ENCODE data around the gene PDE4C. TPM values are rescaled to one million over a fixed set of nuclear protein-coding genes. Genes with fewer than 3 reads are reported as not detected.
A peak's percentile ranks its signal among the peaks of the same experiment; 100 is the strongest.

The PDE4C gene
- total and polyA plus RNA-seq, 12 donors: 0.30 to 6.3 (median 1.1) TPM

GRCh38 chr19:18266771-18267686 lies 40.8 kb upstream of the PDE4C start:
- no peak for TF ChIP-seq CTCF (IDR thresholded peaks at IDR 0.05)
- peaks cover 0 to 66% (median 15%) of the 10 kb centered on the region in 9 donors for H3K36me3 ChIP-seq
- WGBS, 2 donors: 93 to 95% methylated on average over 42 of the region's 42 CpGs
- no peak for DNase-seq
- H3K27ac ChIP-seq: no peak overlapping the region
- H3K27me3 ChIP-seq: no peaks in the 10 kb centered on the region
- H3K9me3 ChIP-seq: no peaks in the 10 kb centered on the region
- no peak overlapping the region for H3K4me3 ChIP-seq
- H3K4me1 ChIP-seq: no peaks in the 10 kb centered on the region
- intact Hi-C loops (cut with DNase I): loop anchor here in 1 of 10 donors (10.0 kb wide), 1 partner anchor 128 kb away; the partner anchor contains the start of gene LRRC25
- no peak for ATAC-seq

DNA sequence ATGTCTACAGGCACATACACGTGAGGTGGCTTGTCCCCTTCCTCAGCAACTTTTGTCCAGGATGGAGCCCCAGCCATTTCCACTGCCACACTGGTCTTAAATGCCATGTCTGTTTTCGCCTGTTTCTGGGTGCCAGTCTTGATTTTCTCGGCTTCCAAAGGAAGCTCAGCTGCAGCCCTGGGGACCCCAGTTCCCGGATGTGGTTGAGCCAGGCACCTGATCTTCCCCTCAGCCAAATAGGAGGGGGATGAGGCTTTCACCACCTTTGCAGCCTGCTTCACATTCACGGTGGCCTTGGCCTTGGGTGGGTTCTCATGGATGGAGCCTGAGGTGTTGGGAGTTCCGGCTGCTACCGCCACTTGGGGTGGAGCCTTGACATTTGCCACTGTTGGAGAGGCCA lies 39.3 kb upstream of the PDE4C start:
- no peaks in the 10 kb centered on the region for H3K9me3 ChIP-seq
- DNase-seq: no peak
- H3K4me1 ChIP-seq: no peaks in the 10 kb centered on the region
- TF ChIP-seq CTCF (IDR thresholded peaks at IDR 0.05): no peak
- H3K36me3 ChIP-seq: peaks cover 0 to 66% (median 15%) of the 10 kb centered on the region in 9 donors
- ATAC-seq: no peak
- intact Hi-C loops (cut with DNase I): loop anchor here in 1 of 10 donors (10.0 kb wide), 1 partner anchor 129 kb away; the partner anchor contains the start of gene LRRC25
- no peaks in the 10 kb centered on the region for H3K27me3 ChIP-seq
- no peak overlapping the region for H3K27ac ChIP-seq
- 95 to 96% methylated on average over 7 of the region's 7 CpGs for WGBS, 2 donors
- no peak overlapping the region for H3K4me3 ChIP-seq

DNA sequence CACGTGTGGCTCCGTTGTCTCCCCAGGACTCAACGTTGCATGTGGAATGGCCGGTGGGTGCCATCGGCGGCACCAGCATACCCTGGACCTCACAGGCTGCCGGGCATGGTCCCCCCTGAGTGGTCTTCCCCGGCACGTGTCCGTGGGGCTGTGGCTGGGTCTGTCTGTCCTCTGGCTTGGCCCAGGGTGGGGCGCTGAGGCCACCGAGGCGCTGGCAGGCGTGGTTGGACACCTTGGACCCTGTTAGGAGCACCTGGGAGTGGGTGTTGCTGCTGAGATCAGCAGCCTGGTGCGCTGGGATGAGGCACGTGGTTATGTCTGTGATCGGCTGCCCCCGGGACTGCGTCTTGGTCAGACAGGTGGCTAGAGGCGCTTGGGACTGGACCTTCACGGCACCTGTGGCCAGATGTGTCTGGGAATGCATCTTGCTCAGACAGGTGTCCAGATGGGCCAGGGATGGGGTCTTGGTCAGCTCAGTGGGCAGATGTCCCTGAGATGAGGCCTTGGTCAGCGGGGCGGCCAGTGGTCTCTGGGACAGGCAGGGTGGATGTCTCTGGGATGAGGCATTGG lies 38.8 kb upstream of the PDE4C start:
- H3K4me3 ChIP-seq: no peak overlapping the region
- H3K27me3 ChIP-seq: no peaks in the 10 kb centered on the region
- no peak for DNase-seq
- H3K4me1 ChIP-seq: no peaks in the 10 kb centered on the region
- H3K36me3 ChIP-seq: peaks cover 0 to 66% (median 15%) of the 10 kb centered on the region in 9 donors
- peak in 1 of 8 donors; percentile 14 for ATAC-seq
- H3K27ac ChIP-seq: no peak overlapping the region
- WGBS, 2 donors: 95 to 96% methylated on average over 23 of the region's 23 CpGs
- intact Hi-C loops (cut with DNase I): loop anchor here in 1 of 10 donors (10.0 kb wide), 1 partner anchor 130 kb away; the partner anchor contains the start of gene LRRC25
- no peaks in the 10 kb centered on the region for H3K9me3 ChIP-seq
- TF ChIP-seq CTCF (IDR thresholded peaks at IDR 0.05): no peak

GRCh38 chr19:18264137-18264854 lies 38.1 kb upstream of the PDE4C start:
- H3K9me3 ChIP-seq: no peaks in the 10 kb centered on the region
- ATAC-seq (peak in 5 of 8 donors; percentile 3 to 37 (median 12)), DNase-seq (no peak)
- TF ChIP-seq CTCF (IDR thresholded peaks at IDR 0.05): no peak
- WGBS, 2 donors: 88 to 89% methylated on average over 23 of the region's 23 CpGs
- H3K36me3 ChIP-seq: peaks cover 0 to 64% (median 15%) of the 10 kb centered on the region in 9 donors
- no peak overlapping the region for H3K27ac ChIP-seq
- H3K4me1 ChIP-seq: no peaks in the 10 kb centered on the region
- intact Hi-C loops (cut with DNase I): loop anchor here in 1 of 10 donors (10.0 kb wide), 1 partner anchor 131 kb away; the partner anchor contains the start of gene LRRC25
- no peaks in the 10 kb centered on the region for H3K27me3 ChIP-seq
- H3K4me3 ChIP-seq: no peak overlapping the region
